ENCODE data around the gene DCAF11. TPM values are rescaled to one million over a fixed set of nuclear protein-coding genes. Genes with fewer than 3 reads are reported as not detected.
A peak's percentile ranks its signal among the peaks of the same experiment; 100 is the strongest.

The DCAF11 gene
- total RNA-seq, 4 donors from 2014 or later = 55.4 to 114 (median 79.3) TPM

- peaks cover 20 to 50% (median 25%) of the 10 kb centered on the region in 3 donors for H3K4me1 ChIP-seq
- H3K4me3 ChIP-seq = no peak overlapping the region
- intact Hi-C loops (cut with DNase I) = no loop called here
- no peak overlapping the region for H3K27ac ChIP-seq
- peaks cover 10 to 17% (median 12%) of the 10 kb centered on the region in 3 donors for H3K36me3 ChIP-seq
- no peaks in the 10 kb centered on the region for H3K27me3 ChIP-seq
- no peaks in the 10 kb centered on the region for H3K9me3 ChIP-seq
- DNase-seq = no peak
- no peak for TF ChIP-seq CTCF (IDR thresholded peaks at IDR 0.05)
- no peak for TF ChIP-seq POLR2A (IDR thresholded peaks at IDR 0.05)
- 73 to 94% methylated on average over 1 of the region's 1 CpG for WGBS, 2 donors
Measured at GRCh38 chr14:24133735-24134134, 19.2 kb downstream of the DCAF11 start.

GRCh38 chr14:24135584-24135833 is 20.9 kb downstream of the DCAF11 start:
- no peak for DNase-seq
- intact Hi-C loops (cut with DNase I) = no loop called here
- WGBS, 2 donors = 2 to 4% methylated on average over 9 of the region's 9 CpGs
- Histone ChIP-seq H3K9me3 (no peaks in the 10 kb centered on the region), H3K4me3 (peak overlapping the region; percentile 77 to 100 (median 88)), H3K36me3 (peaks cover 17 to 27% (median 17%) of the 10 kb centered on the region in 3 donors), H3K27ac (peak overlapping the region; percentile 95 to 98 (median 96)), H3K4me1 (peaks cover 31 to 68% (median 41%) of the 10 kb centered on the region in 3 donors), H3K27me3 (no peaks in the 10 kb centered on the region)
- TF ChIP-seq CTCF (IDR thresholded peaks at IDR 0.05) (no peak), POLR2A (IDR thresholded peaks at IDR 0.05) (no peak)

GRCh38 chr14:24135834-24136683 is 21.5 kb downstream of the DCAF11 start, which contains the start of gene PSME1:
TSS of gene PSME1 (plus strand) at chr14:24136194. CDS start at chr14:24136263, 69 bp downstream.
- intact Hi-C loops (cut with DNase I) = no loop called here
- H3K9me3 ChIP-seq = no peaks in the 10 kb centered on the region
- 0% methylated on average over 14 to 15 of the region's 75 CpGs for WGBS, 2 donors
- peaks cover 17 to 27% (median 17%) of the 10 kb centered on the region in 3 donors for H3K36me3 ChIP-seq
- peak within 1 kb of the TSS; percentile 77 to 100 (median 88) for H3K4me3 ChIP-seq
- DNase-seq = peak; percentile 57
- H3K4me1 ChIP-seq = peaks cover 31 to 73% (median 41%) of the 10 kb centered on the region in 3 donors
- TF ChIP-seq POLR2A (IDR thresholded peaks at IDR 0.05) = peak in 2 of 4 donors; percentile 33 to 71
- peak in 2 of 6 experiments; percentile 16 to 18 for TF ChIP-seq CTCF (IDR thresholded peaks at IDR 0.05)
- no peaks in the 10 kb centered on the region for H3K27me3 ChIP-seq
- peak within 1 kb of the TSS; percentile 95 to 98 (median 96) for H3K27ac ChIP-seq

GRCh38 chr14:24136684-24137528 is 22.3 kb downstream of the DCAF11 start:
- intact Hi-C loops (cut with DNase I) = no loop called here
- H3K36me3 ChIP-seq = peaks cover 17 to 27% (median 17%) of the 10 kb centered on the region in 3 donors
- 16 to 24% methylated on average over 9 of the region's 13 CpGs for WGBS, 2 donors
- H3K9me3 ChIP-seq = no peaks in the 10 kb centered on the region
- H3K27me3 ChIP-seq = no peaks in the 10 kb centered on the region
- DNase-seq = no peak
- peak overlapping the region; percentile 77 to 100 (median 88) for H3K4me3 ChIP-seq
- H3K4me1 ChIP-seq = peaks cover 31 to 68% (median 41%) of the 10 kb centered on the region in 3 donors
- TF ChIP-seq CTCF (IDR thresholded peaks at IDR 0.05) = no peak
- no peak for TF ChIP-seq POLR2A (IDR thresholded peaks at IDR 0.05)
- peak overlapping the region; percentile 95 to 98 (median 96) for H3K27ac ChIP-seq

Measured in esophagus squamous epithelium (tissue), 5 donors.